HG03097 (cell line): ENCODE data around the gene TBX10.
"Not testable (repeated sequence)": the region's sequence is repeated elsewhere in the genome, so short reads cannot be mapped to it uniquely, and the experiment has no call there.

Experiments used
- ATAC-seq: cut with Tn5 transposase; IDR thresholded peaks from one replicate; pipeline ENCODE4 v1.9.1; 2021; ENCODE audit not compliant: unreplicated experiment, low FRiP score

The TBX10 gene

GRCh38 chr11:67639438-67639859, at the start of gene TBX10:
TBX10 (minus strand) TSS chr11:67639763; CDS start chr11:67639472, 291 bp downstream.
- ATAC-seq: no peak

GRCh38 chr11:67689178-67689577, 49.6 kb upstream of the TBX10 start:
- ATAC-seq: no peak

GRCh38 chr11:67687986-67688385, 48.4 kb upstream of the TBX10 start:
- ATAC-seq: no peak

GRCh38 chr11:67685641-67686332, 46.2 kb upstream of the TBX10 start:
- ATAC-seq: not testable (repeated sequence)

GRCh38 chr11:67682126-67683034, 42.8 kb upstream of the TBX10 start:
- not testable (repeated sequence) for ATAC-seq

GRCh38 chr11:67680696-67681470, 41.3 kb upstream of the TBX10 start:
- no peak for ATAC-seq

GRCh38 chr11:67675058-67675747, 35.6 kb upstream of the TBX10 start:
- no peak for ATAC-seq

- no peak for ATAC-seq
These were observed 34.9 kb upstream of the TBX10 start, which contains the start of gene ALDH3B2 for GRCh38 chr11:67674442-67674871. ALDH3B2 (minus strand) TSS chr11:67674623; CDS start chr11:67666935, 7,688 bp downstream.

- ATAC-seq: no peak
These were observed 34.3 kb upstream of the TBX10 start for GRCh38 chr11:67673902-67674301.

GRCh38 chr11:67673358-67673757, 33.8 kb upstream of the TBX10 start:
- ATAC-seq: no peak

GRCh38 chr11:67671211-67671520, 31.6 kb upstream of the TBX10 start:
- no peak for ATAC-seq

- ATAC-seq: no peak
These were observed 31.0 kb upstream of the TBX10 start for GRCh38 chr11:67670316-67671210.

- ATAC-seq: no peak
These were observed 28.6 kb upstream of the TBX10 start for GRCh38 chr11:67668192-67668551.

GRCh38 chr11:67667490-67668191, 28.1 kb upstream of the TBX10 start:
- ATAC-seq: no peak

GRCh38 chr11:67666676-67667489, 27.3 kb upstream of the TBX10 start:
- no peak for ATAC-seq

GRCh38 chr11:67666303-67666645, 26.7 kb upstream of the TBX10 start:
- no peak for ATAC-seq

GRCh38 chr11:67665541-67666302, 26.2 kb upstream of the TBX10 start:
- no peak for ATAC-seq
